ENCODE data around the gene VTCN1.

The VTCN1 gene

DNA sequence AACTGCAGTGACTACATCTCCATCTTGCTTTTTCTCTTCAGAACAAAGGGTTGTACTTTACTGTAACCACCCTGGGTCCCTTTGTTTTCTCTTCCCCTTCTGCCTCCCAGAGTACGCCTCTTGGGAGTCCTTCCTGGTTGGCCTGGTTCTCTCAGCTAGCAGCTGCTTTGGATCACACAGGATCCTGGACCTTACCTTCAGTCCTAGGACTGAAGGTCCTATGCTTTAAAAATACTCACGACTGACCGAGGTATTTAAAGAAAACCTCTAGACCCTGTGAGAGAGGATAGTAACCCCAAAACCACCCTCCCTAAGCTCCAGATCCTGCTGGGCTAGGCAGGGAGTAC lies 94.0 kb downstream of the VTCN1 start:
- no peak overlapping the region for H3K27ac ChIP-seq

DNA sequence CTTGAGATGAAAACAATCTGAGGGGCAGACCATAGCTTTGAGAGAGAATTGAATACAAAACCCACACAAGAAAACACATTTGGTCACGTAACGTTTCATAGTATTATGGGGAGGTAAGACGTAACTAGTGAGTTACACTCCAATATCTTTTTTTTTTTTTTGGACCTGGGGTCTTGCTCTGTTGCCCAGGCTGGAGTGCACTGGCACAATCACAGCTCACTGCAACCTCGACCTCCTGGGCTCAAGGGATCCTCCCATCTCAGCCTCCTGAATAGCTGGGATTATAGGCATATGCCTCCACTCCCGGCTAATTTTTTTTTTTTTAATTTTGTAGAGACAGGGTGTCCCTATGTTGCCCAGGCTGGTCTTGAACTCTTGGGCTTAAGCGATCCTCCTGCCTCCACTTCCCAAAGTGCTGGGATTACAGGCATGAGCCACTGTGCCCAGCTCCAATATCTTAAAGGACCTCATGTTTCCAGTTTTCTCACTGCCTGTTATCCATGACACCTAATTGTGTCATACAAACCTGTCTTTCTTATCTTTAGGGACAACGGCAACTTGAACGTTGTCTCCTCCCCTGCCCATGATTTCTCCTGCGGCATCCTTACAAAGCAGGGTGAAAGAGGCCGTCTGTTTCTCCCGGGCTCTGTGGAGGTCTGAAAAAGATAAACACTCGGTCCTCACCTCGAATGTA lies 94.5 kb downstream of the VTCN1 start:
- no peak for TF ChIP-seq ZFX (IDR thresholded peaks at IDR 0.05; ENCODE audit: borderline replicate concordance)
- TF ChIP-seq, protein P1, sequence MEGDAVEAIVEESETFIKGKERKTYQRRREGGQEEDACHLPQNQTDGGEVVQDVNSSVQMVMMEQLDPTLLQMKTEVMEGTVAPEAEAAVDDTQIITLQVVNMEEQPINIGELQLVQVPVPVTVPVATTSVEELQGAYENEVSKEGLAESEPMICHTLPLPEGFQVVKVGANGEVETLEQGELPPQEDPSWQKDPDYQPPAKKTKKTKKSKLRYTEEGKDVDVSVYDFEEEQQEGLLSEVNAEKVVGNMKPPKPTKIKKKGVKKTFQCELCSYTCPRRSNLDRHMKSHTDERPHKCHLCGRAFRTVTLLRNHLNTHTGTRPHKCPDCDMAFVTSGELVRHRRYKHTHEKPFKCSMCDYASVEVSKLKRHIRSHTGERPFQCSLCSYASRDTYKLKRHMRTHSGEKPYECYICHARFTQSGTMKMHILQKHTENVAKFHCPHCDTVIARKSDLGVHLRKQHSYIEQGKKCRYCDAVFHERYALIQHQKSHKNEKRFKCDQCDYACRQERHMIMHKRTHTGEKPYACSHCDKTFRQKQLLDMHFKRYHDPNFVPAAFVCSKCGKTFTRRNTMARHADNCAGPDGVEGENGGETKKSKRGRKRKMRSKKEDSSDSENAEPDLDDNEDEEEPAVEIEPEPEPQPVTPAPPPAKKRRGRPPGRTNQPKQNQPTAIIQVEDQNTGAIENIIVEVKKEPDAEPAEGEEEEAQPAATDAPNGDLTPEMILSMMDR (IDR thresholded peaks at IDR 0.05): no peak
- no peak overlapping the region for H3K27ac ChIP-seq

More for the DNA sequence above, 94.0 kb downstream of the VTCN1 start:
- TF ChIP-seq, protein P1 (IDR thresholded peaks at IDR 0.05): no peak
- no peak for TF ChIP-seq ZFX (IDR thresholded peaks at IDR 0.05; ENCODE audit: borderline replicate concordance)

DNA sequence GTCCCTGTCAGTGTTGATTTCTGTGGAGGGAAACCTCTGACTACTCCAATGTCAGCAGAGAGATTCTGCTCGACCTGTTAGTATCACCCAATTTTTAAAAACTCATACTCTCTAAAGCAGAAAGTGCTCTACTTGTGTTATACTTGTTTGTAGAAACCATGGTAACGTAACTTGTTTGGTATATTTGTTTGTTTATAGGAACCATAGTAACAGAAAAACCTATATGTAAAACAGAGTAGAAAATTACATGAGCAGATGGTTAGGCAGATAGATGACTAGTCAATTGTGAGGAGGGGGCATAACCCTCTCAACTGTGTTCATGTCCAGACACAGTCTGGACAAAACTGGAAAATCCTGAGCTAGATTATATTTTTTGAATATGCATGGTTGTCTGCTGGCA lies 95.8 kb downstream of the VTCN1 start:
- no peak overlapping the region for H3K27ac ChIP-seq
- no peak for TF ChIP-seq ZFX (IDR thresholded peaks at IDR 0.05; ENCODE audit: borderline replicate concordance)
- TF ChIP-seq, protein P1 (IDR thresholded peaks at IDR 0.05): no peak

DNA sequence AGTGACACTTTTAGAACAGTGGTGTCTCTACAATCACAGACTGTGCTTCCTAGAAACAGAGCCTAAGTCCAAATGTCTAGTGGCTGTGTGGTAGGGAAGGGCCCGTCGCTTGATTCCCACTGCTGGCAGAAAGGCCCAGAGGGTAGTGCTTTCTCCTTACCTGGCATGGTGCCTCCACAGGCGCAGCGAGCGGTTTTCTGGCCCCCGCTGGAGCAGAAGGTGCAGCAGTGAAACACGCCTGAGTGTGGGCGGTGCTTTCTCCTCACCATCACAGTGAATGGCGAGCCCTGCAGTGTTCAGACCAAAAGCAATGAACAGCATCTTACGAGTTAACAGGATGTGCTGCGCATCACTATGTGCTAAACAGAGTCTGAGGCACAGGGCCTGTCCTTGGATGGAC lies 97.5 kb downstream of the VTCN1 start:
- no peak for TF ChIP-seq ZFX (IDR thresholded peaks at IDR 0.05; ENCODE audit: borderline replicate concordance)
- H3K27ac ChIP-seq: no peak overlapping the region

DNA sequence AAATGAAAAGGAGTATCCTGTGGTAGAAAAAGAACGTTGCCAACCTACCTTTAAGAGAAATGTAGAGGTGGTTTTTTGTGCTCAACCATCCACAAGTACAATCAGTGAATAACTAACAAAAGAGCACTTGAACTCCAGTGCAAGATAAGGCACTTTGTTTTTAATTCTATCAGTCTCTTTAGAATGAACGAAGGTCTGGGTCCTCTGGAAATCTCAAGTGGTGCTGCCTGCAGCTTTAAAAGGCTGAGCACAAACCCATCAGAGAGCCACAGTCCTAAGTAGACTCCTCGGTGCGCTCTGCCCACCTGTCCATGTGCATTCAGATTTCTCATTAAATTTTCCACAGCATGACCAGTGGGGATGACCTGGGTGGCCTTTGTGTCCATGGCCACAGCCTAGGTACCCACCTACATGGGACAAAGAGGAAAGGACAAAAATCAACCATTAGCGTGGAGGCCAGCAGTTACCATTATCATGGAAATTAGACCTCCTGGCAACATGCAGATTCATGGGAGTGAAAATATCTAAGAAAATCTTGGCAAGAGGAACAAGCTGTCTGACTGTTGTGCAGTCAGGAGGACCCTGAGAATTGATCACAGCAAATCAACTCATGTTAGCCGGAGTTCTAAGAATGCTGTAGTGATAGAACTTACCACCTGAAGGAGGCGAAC lies 98.5 kb downstream of the VTCN1 start:
- no peak for TF ChIP-seq ZFX (IDR thresholded peaks at IDR 0.05; ENCODE audit: borderline replicate concordance)
- TF ChIP-seq, protein P1 (IDR thresholded peaks at IDR 0.05): no peak
- no peak overlapping the region for H3K27ac ChIP-seq

DNA sequence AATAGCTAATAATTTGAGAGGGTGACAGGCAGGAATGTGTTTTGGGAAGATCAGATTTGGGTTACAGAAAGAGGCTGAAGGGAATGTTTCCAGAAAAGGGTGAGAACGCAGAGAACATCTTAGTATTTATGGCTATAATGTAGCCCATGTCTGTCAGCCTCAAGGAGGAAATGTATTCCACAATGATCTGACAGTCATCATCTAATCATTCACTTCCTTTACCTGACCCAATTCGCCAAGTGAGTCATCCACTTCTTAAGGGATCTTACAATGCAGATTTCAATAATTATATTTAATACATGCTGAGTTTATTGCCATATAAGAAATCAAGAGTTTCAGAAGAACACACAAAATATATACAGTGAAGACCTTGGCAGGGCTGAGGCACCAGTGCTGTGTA lies 100.0 kb downstream of the VTCN1 start:
- no peak overlapping the region for H3K27ac ChIP-seq
- TF ChIP-seq, protein P1 (IDR thresholded peaks at IDR 0.05): no peak
- no peak for TF ChIP-seq ZFX (IDR thresholded peaks at IDR 0.05; ENCODE audit: borderline replicate concordance)

DNA sequence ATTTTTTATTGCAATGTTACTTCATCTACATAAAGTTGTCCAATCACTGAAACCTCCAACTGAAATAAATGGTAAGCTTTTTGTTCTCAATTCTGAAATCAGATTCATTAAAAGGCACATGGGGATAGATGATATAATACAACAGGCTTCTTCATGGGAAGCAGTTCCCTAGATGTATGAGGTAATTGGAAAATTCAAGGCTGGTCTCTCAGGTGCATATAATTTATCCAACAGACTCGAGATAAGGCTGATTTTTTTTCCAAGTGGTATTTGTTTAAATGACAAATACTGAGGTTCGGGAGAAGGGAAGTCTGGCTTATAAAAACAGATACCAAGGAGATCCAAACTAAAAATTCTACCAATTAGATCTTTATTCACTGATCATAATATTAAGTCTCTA lies 103.4 kb downstream of the VTCN1 start:
- no peak overlapping the region for H3K27ac ChIP-seq
- TF ChIP-seq, protein P1 (IDR thresholded peaks at IDR 0.05): no peak
- TF ChIP-seq ZFX (IDR thresholded peaks at IDR 0.05; ENCODE audit: borderline replicate concordance): no peak

All from 22Rv1 (cell line).